Spinal cord (tissue), 10 donors: Measurements from ENCODE around the gene CD59. TPM values are rescaled to one million over a fixed set of nuclear protein-coding genes. Genes with fewer than 3 reads are reported as not detected.

Experiments used
- DNase-seq, 6 donors: peaks; one replicate each; pipeline versions ENCODE4 v3.0.0 to v3.0.0-alpha.2; 2013 to 2015; ENCODE audit warnings: low spot score in 6 of 6, low read depth in 4 of 6
- H3K27ac ChIP-seq: one replicate; pipeline ENCODE4 v1.5.1; 2013; ENCODE audit warnings: low read depth, low read length, control low read depth
- H3K27me3 ChIP-seq: one replicate; pipeline ENCODE4 v1.6.1; 2013; ENCODE audit warnings: low read length; ENCODE audit not compliant: control insufficient read depth, insufficient read depth
- H3K36me3 ChIP-seq: one replicate; pipeline ENCODE4 v1.6.1; 2013; ENCODE audit warnings: low read length; ENCODE audit not compliant: control insufficient read depth, insufficient read depth
- H3K4me1 ChIP-seq: one replicate; pipeline ENCODE4 v1.6.1; 2013; ENCODE audit warnings: low read length; ENCODE audit not compliant: control insufficient read depth, insufficient read depth
- H3K4me3 ChIP-seq: one replicate; pipeline ENCODE4 v1.5.1; 2013; ENCODE audit warnings: low read depth, low read length, control low read depth
- H3K9me3 ChIP-seq: one replicate; pipeline ENCODE4 v1.6.1; 2013; ENCODE audit warnings: low read length; ENCODE audit not compliant: control insufficient read depth, insufficient read depth
- WGBS: methylation state at CpG from one replicate; pipeline ENCODE4 v1.1.5; 2013; ENCODE audit warnings: missing lambda C conversion rate; ENCODE audit not compliant: insufficient coverage; 5-methylcytosine and 5-hydroxymethylcytosine counted together
- polyA plus RNA-seq, 2 donors: library from polyadenylated mRNA; unstranded; fragments of 120-200 nt; gene quantifications; one replicate each; pipeline ENCODE4 v1.2.1, GENCODE V29; 2013; ENCODE audit not compliant: insufficient read length in 2 of 2
- total RNA-seq, 2 donors: library from RNA; depleted of rRNA in 1 of 2; stranded (reverse); fragments of 120-200 nt in 1 of 2; fragments of >200 nt in 1 of 2; gene quantifications; one replicate each; pipeline versions ENCODE4 v1.2.3 to v1.2.4, GENCODE V29; 2013 to 2014
- donor health status: healthy.

The CD59 gene
- total and polyA plus RNA-seq, 4 donors, result 123 to 326 (median 159) TPM

GRCh38 chr11:33691066-33691864 is 45.0 kb downstream of the CD59 start:
- no peaks in the 10 kb centered on the region for H3K9me3 ChIP-seq
- no peaks in the 10 kb centered on the region for H3K36me3 ChIP-seq
- H3K4me3 ChIP-seq, result no peak overlapping the region
- WGBS, result no CpG with 5 or more reads among the region's 6 CpGs
- peak overlapping the region; percentile 80 for H3K27ac ChIP-seq
- H3K4me1 ChIP-seq, result peaks cover 38% of the 10 kb centered on the region
- peaks cover under 1% of the 10 kb centered on the region for H3K27me3 ChIP-seq
- DNase-seq, result no peak

- Histone ChIP-seq H3K9me3 (no peaks in the 10 kb centered on the region), H3K27me3 (no peaks in the 10 kb centered on the region), H3K4me3 (no peak overlapping the region), H3K4me1 (peaks cover 38% of the 10 kb centered on the region), H3K36me3 (no peaks in the 10 kb centered on the region), H3K27ac (peak overlapping the region; percentile 80)
- WGBS, result 66% methylated on average over 5 of the region's 8 CpGs
- no peak for DNase-seq
Observed at GRCh38 chr11:33690290-33691065, 45.7 kb downstream of the CD59 start.

GRCh38 chr11:33689501-33689900 is 46.7 kb downstream of the CD59 start:
- 88% methylated on average over 5 of the region's 8 CpGs for WGBS
- H3K4me3 ChIP-seq, result no peak overlapping the region
- H3K9me3 ChIP-seq, result no peaks in the 10 kb centered on the region
- H3K27ac ChIP-seq, result no peak overlapping the region
- no peaks in the 10 kb centered on the region for H3K36me3 ChIP-seq
- H3K4me1 ChIP-seq, result peaks cover 28% of the 10 kb centered on the region
- no peaks in the 10 kb centered on the region for H3K27me3 ChIP-seq
- no peak for DNase-seq

GRCh38 chr11:33689085-33689484 is 47.1 kb downstream of the CD59 start:
- WGBS, result 100% methylated on average over 2 of the region's 4 CpGs
- no peak overlapping the region for H3K27ac ChIP-seq
- no peak overlapping the region for H3K4me3 ChIP-seq
- H3K4me1 ChIP-seq, result peaks cover 28% of the 10 kb centered on the region
- H3K9me3 ChIP-seq, result no peaks in the 10 kb centered on the region
- H3K36me3 ChIP-seq, result no peaks in the 10 kb centered on the region
- H3K27me3 ChIP-seq, result no peaks in the 10 kb centered on the region
- no peak for DNase-seq

GRCh38 chr11:33687733-33688479 is 48.3 kb downstream of the CD59 start:
- H3K4me1 ChIP-seq, result peaks cover 27% of the 10 kb centered on the region
- no peak overlapping the region for H3K4me3 ChIP-seq
- no peaks in the 10 kb centered on the region for H3K27me3 ChIP-seq
- peak in 5 of 6 donors; percentile 59 to 94 (median 71) for DNase-seq
- 100% methylated on average over 1 of the region's 2 CpGs for WGBS
- no peak overlapping the region for H3K27ac ChIP-seq
- H3K9me3 ChIP-seq, result no peaks in the 10 kb centered on the region
- H3K36me3 ChIP-seq, result no peaks in the 10 kb centered on the region

- Histone ChIP-seq H3K27ac (no peak overlapping the region), H3K4me1 (peaks cover 10% of the 10 kb centered on the region), H3K4me3 (no peak overlapping the region), H3K27me3 (no peaks in the 10 kb centered on the region), H3K9me3 (no peaks in the 10 kb centered on the region), H3K36me3 (no peaks in the 10 kb centered on the region)
- WGBS, result 43% methylated on average over 1 of the region's 3 CpGs
- no peak for DNase-seq
Observed at GRCh38 chr11:33685082-33685481, 51.1 kb downstream of the CD59 start.

GRCh38 chr11:33684003-33684706 is 52.1 kb downstream of the CD59 start:
- Histone ChIP-seq H3K27ac (no peak overlapping the region), H3K9me3 (no peaks in the 10 kb centered on the region), H3K27me3 (no peaks in the 10 kb centered on the region), H3K36me3 (no peaks in the 10 kb centered on the region), H3K4me1 (peaks cover 4% of the 10 kb centered on the region), H3K4me3 (no peak overlapping the region)
- peak in 1 of 6 donors; percentile 35 for DNase-seq
- WGBS, result no CpG with 5 or more reads among the region's 5 CpGs

GRCh38 chr11:33682446-33682845 is 53.8 kb downstream of the CD59 start:
- no peaks in the 10 kb centered on the region for H3K9me3 ChIP-seq
- peaks cover 4% of the 10 kb centered on the region for H3K4me1 ChIP-seq
- no peaks in the 10 kb centered on the region for H3K27me3 ChIP-seq
- H3K36me3 ChIP-seq, result no peaks in the 10 kb centered on the region
- no peak for DNase-seq
- no peak overlapping the region for H3K27ac ChIP-seq
- 63% methylated on average over 2 of the region's 4 CpGs for WGBS
- no peak overlapping the region for H3K4me3 ChIP-seq

GRCh38 chr11:33682019-33682418 is 54.2 kb downstream of the CD59 start:
- Histone ChIP-seq H3K9me3 (no peaks in the 10 kb centered on the region), H3K4me1 (peaks cover 4% of the 10 kb centered on the region), H3K27me3 (no peaks in the 10 kb centered on the region), H3K27ac (no peak overlapping the region), H3K36me3 (no peaks in the 10 kb centered on the region), H3K4me3 (no peak overlapping the region)
- no peak for DNase-seq
- 100% methylated on average over 1 of the region's 3 CpGs for WGBS
